Lower leg skin (tissue), 3 donors: ENCODE measurements around the gene SPATA17.

Source experiments
- POLR2A ChIP-seq, 2 donors: fragments of 450-650 bp; IDR thresholded peaks; one replicate each; pipeline ENCODE4 v1.6.1; 2016 to 2017; ENCODE audit warnings: antibody characterized with exemption in 2 of 2, mild to moderate bottlenecking in 1 of 2, moderate library complexity in 1 of 2
- TF ChIP-seq, protein P1 (sequence below), 3 donors: fragments of 450-650 bp; IDR thresholded peaks; one replicate each; pipeline ENCODE4 v1.5.1; 2016; ENCODE audit warnings: antibody characterized with exemption in 3 of 3, mild to moderate bottlenecking in 3 of 3, moderate library complexity in 2 of 3

DNA sequence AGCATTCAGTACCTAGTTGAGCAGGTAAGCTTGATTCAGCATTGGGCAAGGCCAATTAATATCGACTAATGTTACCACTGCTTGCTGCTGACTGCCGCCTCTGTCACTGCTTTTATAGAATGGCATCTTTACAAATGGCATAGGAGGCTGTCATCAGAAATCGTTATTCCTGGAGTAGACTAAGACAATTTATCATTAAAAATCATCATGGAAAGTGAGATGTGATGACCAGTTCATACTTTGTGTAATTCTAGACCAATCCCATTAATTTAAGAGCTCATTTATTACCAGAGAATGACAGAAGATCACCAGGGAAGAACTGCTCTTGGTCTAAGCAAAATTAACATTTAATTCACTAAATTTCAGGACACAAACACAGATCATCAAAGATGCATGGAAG, 254.0 kb downstream of the SPATA17 start:
- TF ChIP-seq, protein P1, sequence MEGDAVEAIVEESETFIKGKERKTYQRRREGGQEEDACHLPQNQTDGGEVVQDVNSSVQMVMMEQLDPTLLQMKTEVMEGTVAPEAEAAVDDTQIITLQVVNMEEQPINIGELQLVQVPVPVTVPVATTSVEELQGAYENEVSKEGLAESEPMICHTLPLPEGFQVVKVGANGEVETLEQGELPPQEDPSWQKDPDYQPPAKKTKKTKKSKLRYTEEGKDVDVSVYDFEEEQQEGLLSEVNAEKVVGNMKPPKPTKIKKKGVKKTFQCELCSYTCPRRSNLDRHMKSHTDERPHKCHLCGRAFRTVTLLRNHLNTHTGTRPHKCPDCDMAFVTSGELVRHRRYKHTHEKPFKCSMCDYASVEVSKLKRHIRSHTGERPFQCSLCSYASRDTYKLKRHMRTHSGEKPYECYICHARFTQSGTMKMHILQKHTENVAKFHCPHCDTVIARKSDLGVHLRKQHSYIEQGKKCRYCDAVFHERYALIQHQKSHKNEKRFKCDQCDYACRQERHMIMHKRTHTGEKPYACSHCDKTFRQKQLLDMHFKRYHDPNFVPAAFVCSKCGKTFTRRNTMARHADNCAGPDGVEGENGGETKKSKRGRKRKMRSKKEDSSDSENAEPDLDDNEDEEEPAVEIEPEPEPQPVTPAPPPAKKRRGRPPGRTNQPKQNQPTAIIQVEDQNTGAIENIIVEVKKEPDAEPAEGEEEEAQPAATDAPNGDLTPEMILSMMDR (IDR thresholded peaks at IDR 0.05), result no peak
- no peak for TF ChIP-seq POLR2A (IDR thresholded peaks at IDR 0.05)
